Skeletal muscle satellite cell (primary cell): Measurements from ENCODE around the gene HMX1.

Source experiments
- H3K27me3 ChIP-seq: 2 replicates; pipeline ENCODE4 v1.7.0; 2013; ENCODE audit warnings: low read length; ENCODE audit not compliant: control insufficient read depth, insufficient read depth
- H3K36me3 ChIP-seq: 2 replicates; pipeline ENCODE4 v1.7.0; 2013; ENCODE audit warnings: mild to moderate bottlenecking, control low read depth, low read length; ENCODE audit not compliant: insufficient read depth
- H3K4me1 ChIP-seq: 2 replicates; pipeline ENCODE4 v1.7.0; 2013; ENCODE audit warnings: low read length; ENCODE audit not compliant: control insufficient read depth, insufficient read depth
- H3K4me2 ChIP-seq: 2 replicates; pipeline ENCODE4 v1.7.0; 2013; ENCODE audit warnings: mild to moderate bottlenecking, low read length
- H3K4me3 ChIP-seq: 2 replicates; pipeline ENCODE4 v1.7.0; 2013; ENCODE audit warnings: low read length
- H3K9ac ChIP-seq: 2 replicates; pipeline ENCODE4 v1.7.0; 2013; ENCODE audit warnings: mild to moderate bottlenecking, low read depth, low read length, moderate library complexity
- H3K9me3 ChIP-seq: replicated peaks from 2 replicates; pipeline ENCODE4 v1.7.0; 2013; ENCODE audit warnings: mild to moderate bottlenecking, control low read depth, low read length

The HMX1 gene

GRCh38 chr4:8869898-8870646 is 1.6 kb downstream of the HMX1 start:
- H3K27me3 ChIP-seq = peaks cover 80% of the 10 kb centered on the region

GRCh38 chr4:8869002-8869897 is 2.4 kb downstream of the HMX1 start:
- Histone ChIP-seq H3K27me3 (peaks cover 80% of the 10 kb centered on the region), H3K4me3 (no peak overlapping the region), H3K9ac (no peak overlapping the region), H3K9me3 (no peaks in the 10 kb centered on the region), H3K4me1 (no peaks in the 10 kb centered on the region), H3K36me3 (no peaks in the 10 kb centered on the region), H3K4me2 (no peak overlapping the region)

More at GRCh38 chr4:8869898-8870646, 1.6 kb downstream of the HMX1 start:
- Histone ChIP-seq H3K36me3 (no peaks in the 10 kb centered on the region), H3K4me1 (no peaks in the 10 kb centered on the region), H3K9me3 (no peaks in the 10 kb centered on the region), H3K4me3 (no peak overlapping the region), H3K9ac (no peak overlapping the region), H3K4me2 (no peak overlapping the region)

- H3K4me3 ChIP-seq = no peak overlapping the region
- H3K4me2 ChIP-seq = no peak overlapping the region
- H3K36me3 ChIP-seq = no peaks in the 10 kb centered on the region
- no peaks in the 10 kb centered on the region for H3K9me3 ChIP-seq
- no peaks in the 10 kb centered on the region for H3K4me1 ChIP-seq
- H3K27me3 ChIP-seq = peaks cover 80% of the 10 kb centered on the region
- H3K9ac ChIP-seq = no peak overlapping the region
These were observed 3.2 kb downstream of the HMX1 start for GRCh38 chr4:8868321-8869001.

- Histone ChIP-seq H3K9me3 (no peaks in the 10 kb centered on the region), H3K4me3 (no peak overlapping the region), H3K4me2 (no peak overlapping the region), H3K4me1 (no peaks in the 10 kb centered on the region), H3K9ac (no peak overlapping the region), H3K27me3 (peaks cover 80% of the 10 kb centered on the region), H3K36me3 (no peaks in the 10 kb centered on the region)
These were observed 3.9 kb downstream of the HMX1 start for GRCh38 chr4:8867624-8868320.

GRCh38 chr4:8866828-8867623 is 4.6 kb downstream of the HMX1 start:
- no peak overlapping the region for H3K9ac ChIP-seq
- H3K4me1 ChIP-seq = no peaks in the 10 kb centered on the region
- peaks cover 80% of the 10 kb centered on the region for H3K27me3 ChIP-seq
- no peak overlapping the region for H3K4me3 ChIP-seq
- no peaks in the 10 kb centered on the region for H3K9me3 ChIP-seq
- H3K36me3 ChIP-seq = no peaks in the 10 kb centered on the region
- H3K4me2 ChIP-seq = no peak overlapping the region

- no peaks in the 10 kb centered on the region for H3K4me1 ChIP-seq
- no peak overlapping the region for H3K9ac ChIP-seq
- peaks cover 84% of the 10 kb centered on the region for H3K27me3 ChIP-seq
- H3K4me3 ChIP-seq = no peak overlapping the region
- H3K36me3 ChIP-seq = no peaks in the 10 kb centered on the region
- no peaks in the 10 kb centered on the region for H3K9me3 ChIP-seq
- H3K4me2 ChIP-seq = no peak overlapping the region
These were observed 5.2 kb downstream of the HMX1 start for GRCh38 chr4:8866421-8866820.

- H3K4me1 ChIP-seq = no peaks in the 10 kb centered on the region
- no peaks in the 10 kb centered on the region for H3K9me3 ChIP-seq
- no peak overlapping the region for H3K9ac ChIP-seq
- H3K27me3 ChIP-seq = peaks cover 88% of the 10 kb centered on the region
- H3K4me2 ChIP-seq = no peak overlapping the region
- no peak overlapping the region for H3K4me3 ChIP-seq
- no peaks in the 10 kb centered on the region for H3K36me3 ChIP-seq
These were observed 5.8 kb downstream of the HMX1 start for GRCh38 chr4:8865681-8866310.

- Histone ChIP-seq H3K27me3 (peaks cover 87% of the 10 kb centered on the region), H3K9ac (no peak overlapping the region), H3K9me3 (no peaks in the 10 kb centered on the region), H3K4me2 (no peak overlapping the region), H3K4me3 (no peak overlapping the region), H3K36me3 (no peaks in the 10 kb centered on the region), H3K4me1 (no peaks in the 10 kb centered on the region)
These were observed 6.5 kb downstream of the HMX1 start for GRCh38 chr4:8864912-8865680.

GRCh38 chr4:8863686-8864682 is 7.7 kb downstream of the HMX1 start:
- H3K27me3 ChIP-seq = peaks cover 87% of the 10 kb centered on the region
- no peak overlapping the region for H3K4me3 ChIP-seq
- no peak overlapping the region for H3K9ac ChIP-seq
- H3K4me1 ChIP-seq = no peaks in the 10 kb centered on the region
- H3K9me3 ChIP-seq = no peaks in the 10 kb centered on the region
- no peaks in the 10 kb centered on the region for H3K36me3 ChIP-seq
- no peak overlapping the region for H3K4me2 ChIP-seq
